NCI-H128 (cell line): ENCODE data around the gene ITGAV.

ENCODE experiments used
- DNase-seq: peaks from one replicate; lab custom pipeline; 2025; ENCODE audit not compliant: unreplicated experiment; lab: John Stamatoyannopoulos, UW

ITGAV gene

DNA sequence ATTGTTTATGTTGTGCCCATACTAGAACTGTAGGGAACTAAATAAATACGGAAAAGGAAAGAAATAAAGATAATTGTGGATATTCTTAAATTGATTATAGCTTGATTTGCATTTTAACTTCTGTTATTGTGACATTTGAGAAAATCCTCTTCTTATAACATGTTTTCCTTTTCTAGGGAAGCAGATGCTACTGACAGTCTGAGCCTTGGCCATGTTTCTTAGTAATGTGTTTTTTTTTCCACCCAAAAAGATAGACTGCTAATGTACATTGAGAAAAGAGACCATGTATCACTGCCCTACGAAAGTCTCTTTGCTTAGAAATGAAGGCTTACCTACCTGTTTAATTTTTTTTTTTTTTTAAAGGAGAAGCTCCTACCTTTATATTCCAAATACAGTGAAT, 22.2 kb downstream of the ITGAV start:
- no peak for DNase-seq

- no peak for DNase-seq
These were observed 22.9 kb downstream of the ITGAV start for GRCh38 chr2:186612555-186613440.

DNA sequence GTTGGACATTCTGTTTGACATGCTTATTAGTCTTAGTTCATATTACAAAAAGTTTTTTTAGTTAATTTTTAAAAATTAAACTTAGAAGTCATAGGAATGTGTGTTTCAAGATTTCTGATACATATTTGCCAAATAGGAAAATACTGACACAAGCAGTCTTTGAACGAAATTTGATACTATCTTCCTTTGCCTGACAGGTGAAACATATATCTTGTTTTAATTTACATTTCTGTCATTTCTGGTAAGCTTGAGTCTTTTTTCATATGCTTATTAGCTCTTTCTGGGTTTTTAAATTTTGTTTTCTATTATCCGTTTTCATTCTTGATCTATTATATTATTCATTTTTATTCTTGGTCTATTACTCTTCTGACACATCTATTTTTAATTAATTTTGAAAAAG, 24.5 kb downstream of the ITGAV start:
- no peak for DNase-seq

DNA sequence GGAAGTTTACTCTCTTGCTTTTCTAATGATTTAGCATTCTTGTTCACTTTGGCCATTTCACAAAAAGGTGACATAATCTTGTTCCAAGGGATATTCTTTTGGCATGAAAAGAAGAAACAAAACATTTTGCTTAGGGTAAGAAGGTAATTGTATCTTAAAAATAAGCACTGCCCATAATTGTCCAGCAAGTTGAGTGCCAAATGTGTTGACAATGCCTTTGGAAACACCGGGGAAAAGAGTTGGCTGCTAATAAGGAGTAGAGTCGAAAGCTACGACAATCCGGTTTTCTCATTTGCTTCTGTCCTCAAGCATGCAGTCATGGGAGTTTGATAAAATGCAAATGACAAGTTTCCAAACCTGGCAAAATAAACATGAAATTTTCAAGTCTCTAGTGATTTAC, 27.3 kb downstream of the ITGAV start:
- no peak for DNase-seq

GRCh38 chr2:186617771-186618170, 27.9 kb downstream of the ITGAV start:
- no peak for DNase-seq

- no peak for DNase-seq
These were observed 28.8 kb downstream of the ITGAV start for GRCh38 chr2:186618696-186619095.

GRCh38 chr2:186623084-186623483, 33.2 kb downstream of the ITGAV start:
- DNase-seq = no peak

DNA sequence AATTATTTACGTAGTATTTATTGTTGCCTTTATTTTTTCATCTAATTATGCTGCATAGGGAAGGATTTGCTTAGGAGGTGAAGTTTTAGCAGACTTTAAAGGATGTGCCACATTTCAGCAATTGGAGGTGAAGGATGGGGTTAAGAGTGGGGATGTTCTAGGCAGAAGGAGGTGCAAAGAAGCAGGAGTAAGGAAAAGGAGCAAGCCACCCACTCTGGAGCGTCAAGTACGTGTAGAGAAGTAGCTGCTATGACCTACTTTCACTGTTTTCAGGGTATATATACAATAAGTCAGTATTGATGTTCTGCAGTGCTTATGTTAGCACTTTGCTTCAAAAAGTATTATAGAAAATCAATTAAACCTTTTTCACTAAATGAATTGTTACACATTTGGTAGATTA, 34.4 kb downstream of the ITGAV start:
- DNase-seq = no peak

GRCh38 chr2:186629250-186629996, 39.6 kb downstream of the ITGAV start:
- DNase-seq = no peak

- no peak for DNase-seq
These were observed 42.6 kb downstream of the ITGAV start for GRCh38 chr2:186632417-186632816.

GRCh38 chr2:186634701-186635100, 44.8 kb downstream of the ITGAV start:
- DNase-seq = no peak

GRCh38 chr2:186636800-186637496, 47.1 kb downstream of the ITGAV start:
- no peak for DNase-seq

GRCh38 chr2:186637497-186637800, 47.6 kb downstream of the ITGAV start:
- no peak for DNase-seq

GRCh38 chr2:186639939-186640338, 50.1 kb downstream of the ITGAV start:
- no peak for DNase-seq

DNA sequence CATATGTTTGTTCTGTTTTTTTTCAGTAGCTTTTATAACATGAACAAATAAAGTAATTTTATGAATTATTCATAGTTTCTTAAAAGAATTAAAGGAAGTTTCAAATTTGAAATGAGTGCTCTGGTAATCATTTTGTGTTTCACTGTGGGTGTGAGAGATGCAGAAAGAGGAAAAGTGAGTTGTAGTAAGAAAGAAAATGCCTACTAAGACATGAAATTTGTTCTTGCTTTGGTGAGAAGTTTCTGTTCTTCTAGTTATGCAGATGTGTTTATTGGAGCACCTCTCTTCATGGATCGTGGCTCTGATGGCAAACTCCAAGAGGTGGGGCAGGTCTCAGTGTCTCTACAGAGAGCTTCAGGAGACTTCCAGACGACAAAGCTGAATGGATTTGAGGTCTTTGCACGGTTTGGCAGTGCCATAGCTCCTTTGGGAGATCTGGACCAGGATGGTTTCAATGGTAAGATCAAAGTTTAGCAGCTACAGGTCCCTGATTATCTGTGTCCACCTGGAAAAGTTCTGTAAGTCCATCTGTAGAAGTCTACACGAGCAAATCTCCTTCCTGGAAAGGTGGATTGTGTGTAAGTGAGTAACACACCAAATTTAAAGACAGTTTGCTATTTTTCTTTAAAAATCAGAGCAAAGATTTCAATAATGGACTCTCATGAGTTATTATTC, 51.4 kb downstream of the ITGAV start:
- no peak for DNase-seq

DNA sequence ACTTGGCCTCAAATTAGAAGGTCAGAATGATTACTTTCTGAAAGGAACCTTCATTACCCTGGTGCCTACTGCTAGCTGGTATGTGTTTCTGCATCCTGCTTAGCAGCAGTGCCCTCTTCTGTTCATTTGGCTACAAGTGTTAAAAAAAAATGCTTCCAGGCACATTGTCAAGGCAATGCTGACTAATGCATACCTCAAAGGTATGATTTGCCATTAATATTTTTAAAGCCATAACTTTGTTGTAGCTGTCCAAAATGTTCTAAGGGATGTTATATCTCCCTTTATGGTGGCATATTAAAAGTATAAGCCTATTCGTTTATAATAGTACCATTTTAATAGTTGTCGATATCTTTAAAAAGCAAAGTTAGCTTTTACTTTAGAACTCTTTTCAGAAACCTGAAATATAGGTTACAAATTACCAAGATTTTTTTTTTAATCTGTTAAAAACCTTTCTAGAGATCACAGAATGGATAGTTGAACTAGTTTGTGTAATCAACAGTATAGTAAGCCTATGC, 52.0 kb downstream of the ITGAV start:
- no peak for DNase-seq

- no peak for DNase-seq
These were observed 54.9 kb downstream of the ITGAV start for GRCh38 chr2:186644791-186645190.

GRCh38 chr2:186645999-186646398, 56.1 kb downstream of the ITGAV start:
- no peak for DNase-seq

- DNase-seq = no peak
These were observed 58.3 kb downstream of the ITGAV start for GRCh38 chr2:186648130-186648529.

DNA sequence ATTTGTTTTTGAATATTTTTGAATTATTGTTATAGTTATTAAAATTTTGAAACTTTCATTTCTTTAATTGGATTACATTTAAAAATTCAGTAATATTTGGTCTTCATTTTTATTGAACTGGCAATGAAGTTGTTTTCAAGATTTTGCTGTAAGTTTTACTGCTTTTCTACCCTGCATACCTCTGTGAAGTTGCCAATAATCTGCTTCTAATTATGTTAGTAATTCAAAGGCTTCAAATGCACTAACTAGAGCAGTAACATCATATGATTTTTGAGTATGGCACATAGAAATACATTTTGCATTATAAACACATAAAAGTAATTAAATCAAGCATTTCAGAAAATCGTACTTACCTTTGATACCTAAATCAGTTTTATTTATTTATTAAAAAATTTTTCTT, 63.7 kb downstream of the ITGAV start:
- no peak for DNase-seq

DNA sequence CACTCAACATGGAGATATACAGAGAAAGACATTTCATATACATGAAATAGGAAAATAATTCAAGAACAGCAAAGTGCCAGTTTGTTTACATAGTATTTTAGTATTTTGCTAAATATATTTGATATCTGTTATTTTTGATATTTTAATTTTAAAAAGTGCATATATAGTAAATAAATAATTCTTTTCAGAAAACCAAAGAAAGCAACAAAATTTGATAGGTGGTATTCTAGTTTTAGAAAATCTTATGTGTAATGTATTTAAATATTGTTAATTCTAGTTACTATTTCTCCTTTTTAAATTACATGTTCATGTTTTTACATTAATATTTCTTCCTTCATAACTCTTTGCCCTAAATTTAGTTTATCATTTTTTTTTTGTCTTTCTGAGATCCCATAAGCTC, 69.5 kb downstream of the ITGAV start:
- no peak for DNase-seq
